A549 (cell line): Measurements from ENCODE around the gene JAZF1.

Experiments used
- BHLHE40 ChIP-seq: IDR thresholded peaks from 2 replicates; pipeline ENCODE4 v1.6.1; 2012; ENCODE audit warnings: low read depth, low read length, inconsistent platforms
- EP300 ChIP-seq, 2 experiments: fragments of >200 bp; sonication (Bioruptor Twin); formaldehyde crosslinking; IDR thresholded peaks; 2 replicates in 1 of 2; 3 replicates in 1 of 2; pipeline ENCODE4 v1.6.1; 2016 to 2017
- POLR2A ChIP-seq: IDR thresholded peaks from 2 replicates; pipeline ENCODE4 v1.6.1; 2012; ENCODE audit warnings: mild to moderate bottlenecking, low read length
- RCOR1 ChIP-seq: fragments of 150-350 bp; IDR thresholded peaks from 2 replicates; pipeline ENCODE4 v1.6.1; 2014; ENCODE audit warnings: antibody characterized with exemption, low read length, low read depth
- TF ChIP-seq, protein P1 (sequence below): fragments of >200 bp; sonication (Bioruptor Twin); formaldehyde crosslinking; IDR thresholded peaks from 3 replicates; pipeline ENCODE4 v1.5.1; 2016
- TF ChIP-seq, protein P2 (sequence below): IDR thresholded peaks from 2 replicates; pipeline ENCODE4 v1.6.1; 2012
- TF ChIP-seq, protein P3 (sequence below): fragments of 250-450 bp; sonication (Bioruptor Pico); IDR thresholded peaks from 2 replicates; pipeline ENCODE4 v1.5.0; 2021; ENCODE audit warnings: mild to moderate bottlenecking, moderate library complexity, borderline replicate concordance
- TF ChIP-seq, protein P4 (sequence below): fragments of >200 bp; sonication (Bioruptor Twin); formaldehyde crosslinking; IDR thresholded peaks from 2 replicates; pipeline ENCODE4 v1.6.1; 2016

DNA sequence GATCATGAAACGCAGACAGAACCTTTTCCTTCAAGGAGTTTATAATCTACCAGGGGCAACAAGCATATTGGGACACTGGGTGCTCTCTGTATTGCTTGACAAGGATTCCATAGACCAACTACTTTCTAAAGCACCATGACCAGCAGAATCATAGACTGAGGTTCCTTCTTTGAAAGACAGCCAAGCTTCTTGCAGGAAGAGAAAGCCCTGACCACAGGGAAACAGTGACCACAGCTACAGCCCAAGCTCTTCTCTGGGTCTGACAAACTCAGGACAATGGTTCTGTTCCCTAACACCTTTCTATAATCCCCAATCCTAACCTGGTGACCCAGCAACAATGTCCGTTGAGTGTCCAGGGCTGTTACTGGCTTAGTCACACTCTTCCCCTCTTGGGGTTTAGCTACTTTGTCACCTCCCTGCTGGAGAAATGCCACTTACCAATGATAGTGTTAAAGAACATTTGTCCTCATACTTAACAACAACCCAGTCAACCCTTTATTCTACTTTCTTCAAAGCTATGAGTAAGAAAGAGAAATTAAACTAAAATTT lies 155.7 kb downstream of the JAZF1 start:
- TF ChIP-seq, protein P1, sequence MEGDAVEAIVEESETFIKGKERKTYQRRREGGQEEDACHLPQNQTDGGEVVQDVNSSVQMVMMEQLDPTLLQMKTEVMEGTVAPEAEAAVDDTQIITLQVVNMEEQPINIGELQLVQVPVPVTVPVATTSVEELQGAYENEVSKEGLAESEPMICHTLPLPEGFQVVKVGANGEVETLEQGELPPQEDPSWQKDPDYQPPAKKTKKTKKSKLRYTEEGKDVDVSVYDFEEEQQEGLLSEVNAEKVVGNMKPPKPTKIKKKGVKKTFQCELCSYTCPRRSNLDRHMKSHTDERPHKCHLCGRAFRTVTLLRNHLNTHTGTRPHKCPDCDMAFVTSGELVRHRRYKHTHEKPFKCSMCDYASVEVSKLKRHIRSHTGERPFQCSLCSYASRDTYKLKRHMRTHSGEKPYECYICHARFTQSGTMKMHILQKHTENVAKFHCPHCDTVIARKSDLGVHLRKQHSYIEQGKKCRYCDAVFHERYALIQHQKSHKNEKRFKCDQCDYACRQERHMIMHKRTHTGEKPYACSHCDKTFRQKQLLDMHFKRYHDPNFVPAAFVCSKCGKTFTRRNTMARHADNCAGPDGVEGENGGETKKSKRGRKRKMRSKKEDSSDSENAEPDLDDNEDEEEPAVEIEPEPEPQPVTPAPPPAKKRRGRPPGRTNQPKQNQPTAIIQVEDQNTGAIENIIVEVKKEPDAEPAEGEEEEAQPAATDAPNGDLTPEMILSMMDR = no peak
- TF ChIP-seq, protein P2, sequence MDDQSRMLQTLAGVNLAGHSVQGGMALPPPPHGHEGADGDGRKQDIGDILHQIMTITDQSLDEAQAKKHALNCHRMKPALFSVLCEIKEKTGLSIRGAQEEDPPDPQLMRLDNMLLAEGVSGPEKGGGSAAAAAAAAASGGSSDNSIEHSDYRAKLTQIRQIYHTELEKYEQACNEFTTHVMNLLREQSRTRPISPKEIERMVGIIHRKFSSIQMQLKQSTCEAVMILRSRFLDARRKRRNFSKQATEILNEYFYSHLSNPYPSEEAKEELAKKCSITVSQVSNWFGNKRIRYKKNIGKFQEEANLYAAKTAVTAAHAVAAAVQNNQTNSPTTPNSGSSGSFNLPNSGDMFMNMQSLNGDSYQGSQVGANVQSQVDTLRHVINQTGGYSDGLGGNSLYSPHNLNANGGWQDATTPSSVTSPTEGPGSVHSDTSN = no peak
- TF ChIP-seq BHLHE40 (no peak), EP300 (IDR thresholded peaks at IDR 0.05) (no peak), POLR2A (no peak), RCOR1 (no peak)
- TF ChIP-seq, protein P3, sequence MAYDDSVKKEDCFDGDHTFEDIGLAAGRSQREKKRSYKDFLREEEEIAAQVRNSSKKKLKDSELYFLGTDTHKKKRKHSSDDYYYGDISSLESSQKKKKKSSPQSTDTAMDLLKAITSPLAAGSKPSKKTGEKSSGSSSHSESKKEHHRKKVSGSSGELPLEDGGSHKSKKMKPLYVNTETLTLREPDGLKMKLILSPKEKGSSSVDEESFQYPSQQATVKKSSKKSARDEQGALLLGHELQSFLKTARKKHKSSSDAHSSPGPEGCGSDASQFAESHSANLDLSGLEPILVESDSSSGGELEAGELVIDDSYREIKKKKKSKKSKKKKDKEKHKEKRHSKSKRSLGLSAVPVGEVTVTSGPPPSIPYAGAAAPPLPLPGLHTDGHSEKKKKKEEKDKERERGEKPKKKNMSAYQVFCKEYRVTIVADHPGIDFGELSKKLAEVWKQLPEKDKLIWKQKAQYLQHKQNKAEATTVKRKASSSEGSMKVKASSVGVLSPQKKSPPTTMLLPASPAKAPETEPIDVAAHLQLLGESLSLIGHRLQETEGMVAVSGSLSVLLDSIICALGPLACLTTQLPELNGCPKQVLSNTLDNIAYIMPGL (CRISPR knock-in tag) = no peak
- TF ChIP-seq, protein P4, sequence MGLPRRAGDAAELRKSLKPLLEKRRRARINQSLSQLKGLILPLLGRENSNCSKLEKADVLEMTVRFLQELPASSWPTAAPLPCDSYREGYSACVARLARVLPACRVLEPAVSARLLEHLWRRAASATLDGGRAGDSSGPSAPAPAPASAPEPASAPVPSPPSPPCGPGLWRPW = no peak
